ENCODE data around the gene NUDT16L1.
A peak's percentile ranks its signal among the peaks of the same experiment; 100 is the strongest.

Gene NUDT16L1

GRCh38 chr16:4694642-4695451 lies 1.5 kb downstream of the NUDT16L1 start:
- no peak for DNase-seq (ENCODE audit: low read depth)

GRCh38 chr16:4695473-4696171 lies 2.3 kb downstream of the NUDT16L1 start:
- DNase-seq (ENCODE audit: low read depth): no peak

- DNase-seq (ENCODE audit: low read depth): no peak
These were observed 3.0 kb downstream of the NUDT16L1 start for GRCh38 chr16:4696172-4696904.

- no peak for DNase-seq (ENCODE audit: low read depth)
These were observed 3.8 kb downstream of the NUDT16L1 start for GRCh38 chr16:4696905-4697847.

- DNase-seq (ENCODE audit: low read depth): no peak
These were observed 4.5 kb downstream of the NUDT16L1 start for GRCh38 chr16:4697848-4698291.

- DNase-seq (ENCODE audit: low read depth): no peak
These were observed 5.1 kb downstream of the NUDT16L1 start for GRCh38 chr16:4698321-4699045.

DNA sequence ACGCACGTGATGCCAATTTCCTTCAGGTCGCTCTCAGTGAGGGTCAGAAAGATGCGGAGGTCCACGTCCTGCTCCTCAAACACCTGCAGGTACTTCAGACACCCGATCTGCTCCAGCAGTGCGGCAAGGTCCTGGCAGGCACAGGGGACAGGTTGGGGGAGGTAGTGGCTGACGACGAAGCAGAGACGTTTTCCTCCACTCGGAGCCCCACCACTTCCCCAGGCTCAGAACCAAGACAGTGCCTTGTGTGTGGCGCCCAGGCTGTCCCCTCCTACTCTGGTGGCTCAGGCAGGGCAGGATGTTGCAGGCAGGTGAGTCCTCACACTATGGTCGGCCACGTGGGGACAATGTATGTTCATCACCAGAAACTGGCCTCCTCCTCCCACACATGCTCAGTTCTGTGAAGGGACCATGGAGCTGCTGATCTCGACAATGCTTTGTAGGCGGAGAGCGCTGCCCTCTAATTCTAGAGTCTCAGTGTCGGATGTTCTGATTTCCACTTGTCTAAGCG lies 5.7 kb downstream of the NUDT16L1 start:
- no peak for DNase-seq (ENCODE audit: low read depth)

GRCh38 chr16:4700380-4700996 lies 7.1 kb downstream of the NUDT16L1 start:
- no peak for DNase-seq (ENCODE audit: low read depth)

DNA sequence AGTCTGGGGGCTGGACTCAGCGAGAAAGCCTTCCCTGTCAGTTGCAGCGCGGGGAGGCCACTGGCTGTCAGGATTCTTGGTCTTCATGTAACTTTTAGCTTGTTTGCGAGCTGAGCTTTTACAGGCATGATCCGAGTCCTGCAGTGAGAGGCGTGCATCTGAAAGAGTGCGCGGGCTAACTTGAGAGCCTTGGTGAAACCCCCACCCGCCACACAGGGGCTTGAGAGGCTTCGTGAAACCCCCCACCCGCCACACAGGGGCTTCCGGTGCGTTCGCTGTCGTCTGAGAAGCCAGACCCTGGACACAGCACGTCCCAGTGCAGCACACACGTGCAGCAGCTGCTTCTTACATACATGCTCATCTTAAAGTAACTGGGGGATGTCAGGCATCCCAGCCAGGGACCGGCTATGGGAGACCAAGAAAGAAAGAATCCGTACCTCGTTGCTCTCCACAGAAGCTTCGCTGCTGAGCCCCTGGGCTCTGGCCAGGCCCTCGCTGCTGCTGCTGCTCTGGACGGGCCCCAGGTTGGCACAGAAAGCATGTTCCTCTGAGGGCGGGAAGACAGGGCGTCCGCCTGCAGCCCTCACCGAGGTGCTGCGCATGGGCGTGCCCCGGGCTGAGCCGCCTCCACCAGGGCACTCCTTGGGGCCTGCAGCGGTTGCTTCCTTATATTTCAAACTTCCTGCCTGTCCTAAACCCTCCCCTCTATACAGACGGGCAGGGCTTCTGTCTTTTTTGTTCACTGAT lies 7.8 kb downstream of the NUDT16L1 start:
- DNase-seq (ENCODE audit: low read depth): no peak

GRCh38 chr16:4701791-4702465 lies 8.6 kb downstream of the NUDT16L1 start:
- no peak for DNase-seq (ENCODE audit: low read depth)

DNA sequence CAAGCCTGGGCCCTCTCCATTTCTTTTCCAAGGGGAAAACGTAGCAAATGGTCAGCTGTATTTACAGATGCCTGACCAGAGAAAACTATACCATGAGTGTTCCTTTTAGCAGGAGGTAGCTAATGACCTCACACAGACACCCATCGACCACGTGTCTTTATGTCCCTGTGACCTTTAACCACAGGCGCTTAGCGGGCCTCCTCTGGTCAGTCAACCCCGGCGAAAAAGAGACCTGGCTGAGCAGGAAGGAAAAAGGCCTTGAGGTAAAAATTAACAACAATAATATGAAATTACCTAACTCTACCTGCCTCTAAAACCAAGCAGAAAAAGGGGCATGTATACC lies 9.1 kb downstream of the NUDT16L1 start:
- no peak for DNase-seq (ENCODE audit: low read depth)

GRCh38 chr16:4703906-4704305 lies 10.5 kb downstream of the NUDT16L1 start:
- DNase-seq (ENCODE audit: low read depth): no peak

DNA sequence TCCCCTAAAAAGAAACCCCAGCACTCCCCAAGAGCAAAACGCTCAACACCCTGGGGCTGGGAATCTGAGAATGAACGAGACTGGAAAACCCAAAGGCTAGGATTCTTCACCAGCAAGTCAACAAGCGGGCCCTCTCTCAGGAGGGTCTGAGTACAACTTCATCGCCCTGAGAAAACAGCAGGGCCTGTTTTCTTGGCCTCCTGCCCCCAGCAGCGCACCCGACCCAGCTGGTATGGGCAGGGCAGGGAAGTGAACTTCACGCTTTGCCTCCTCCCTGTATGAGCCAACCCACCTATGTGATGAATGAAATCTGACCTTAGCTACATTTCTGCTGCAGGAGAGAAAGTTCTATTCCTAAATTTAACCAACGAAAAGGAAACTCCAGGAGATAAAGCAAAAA lies 11.1 kb downstream of the NUDT16L1 start:
- no peak for DNase-seq (ENCODE audit: low read depth)

GRCh38 chr16:4704913-4705312 lies 11.6 kb downstream of the NUDT16L1 start:
- no peak for DNase-seq (ENCODE audit: low read depth)

- no peak for DNase-seq (ENCODE audit: low read depth)
These were observed 13.5 kb downstream of the NUDT16L1 start for GRCh38 chr16:4706871-4707270.

DNA sequence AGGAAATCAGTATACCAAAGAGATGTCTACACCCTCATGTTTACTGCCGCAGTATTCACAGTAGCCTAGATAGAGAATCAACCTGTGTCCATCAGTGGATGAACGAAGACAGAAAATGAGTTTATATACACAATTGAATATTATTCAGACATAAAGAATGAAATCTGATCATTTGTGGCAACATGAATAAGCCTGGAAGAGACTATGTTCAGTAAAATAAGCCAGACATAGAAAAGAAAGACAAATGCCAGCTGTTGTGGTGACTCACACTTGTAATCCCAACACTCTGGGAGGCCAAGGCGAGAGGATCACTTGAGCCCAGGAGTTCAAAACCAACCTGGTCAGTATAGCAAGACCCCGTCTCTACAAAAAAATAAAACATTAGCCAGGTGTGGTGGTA lies 16.1 kb downstream of the NUDT16L1 start:
- peak; percentile 19 for DNase-seq (ENCODE audit: low read depth)

GRCh38 chr16:4713663-4714501 lies 20.5 kb downstream of the NUDT16L1 start:
- DNase-seq (ENCODE audit: low read depth): no peak

DNA sequence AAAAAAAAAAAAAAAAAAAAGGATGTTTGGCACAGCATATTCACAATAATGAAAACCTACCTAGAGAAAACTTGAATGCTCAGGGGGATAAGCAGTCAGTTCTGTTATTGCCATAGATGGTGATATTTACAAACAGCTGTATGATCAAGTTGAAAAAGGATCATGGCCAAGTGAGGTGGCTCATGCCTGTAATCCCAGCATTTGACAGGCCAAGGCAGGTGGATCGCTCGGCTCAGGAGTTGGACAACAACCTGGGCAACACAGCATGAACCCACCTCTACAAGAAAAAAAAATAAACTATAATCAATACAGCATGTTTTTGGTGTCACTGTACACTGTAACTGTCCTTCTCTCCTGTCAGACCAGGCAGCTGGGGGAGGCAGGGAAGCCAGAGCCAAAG lies 21.6 kb downstream of the NUDT16L1 start:
- no peak for DNase-seq (ENCODE audit: low read depth)

All from ELR (cell line).